Right lobe of liver (tissue), 4 donors: ENCODE results near the gene MCL1.

Experiments
- POLR2A ChIP-seq: fragments of 450-650 bp; IDR thresholded peaks from one replicate; pipeline ENCODE4 v1.6.1; 2017; ENCODE audit warnings: antibody characterized with exemption, mild to moderate bottlenecking
- TF ChIP-seq, protein P1 (sequence below), 4 donors: fragments of 200-600 bp in 3 of 4; fragments of 450-650 bp in 1 of 4; IDR thresholded peaks; one replicate each; pipeline versions ENCODE4 v1.5.1 to v1.8.0; 2016 to 2022; ENCODE audit warnings: antibody characterized with exemption in 4 of 4, mild to moderate bottlenecking in 2 of 4
- donor health status: DM: no; HTN: no; CAD: no.
- donor health status: DM: no; HTN: no; CAD: no.
- donor health status: DM: no; HTN: yes; CAD: no.

DNA sequence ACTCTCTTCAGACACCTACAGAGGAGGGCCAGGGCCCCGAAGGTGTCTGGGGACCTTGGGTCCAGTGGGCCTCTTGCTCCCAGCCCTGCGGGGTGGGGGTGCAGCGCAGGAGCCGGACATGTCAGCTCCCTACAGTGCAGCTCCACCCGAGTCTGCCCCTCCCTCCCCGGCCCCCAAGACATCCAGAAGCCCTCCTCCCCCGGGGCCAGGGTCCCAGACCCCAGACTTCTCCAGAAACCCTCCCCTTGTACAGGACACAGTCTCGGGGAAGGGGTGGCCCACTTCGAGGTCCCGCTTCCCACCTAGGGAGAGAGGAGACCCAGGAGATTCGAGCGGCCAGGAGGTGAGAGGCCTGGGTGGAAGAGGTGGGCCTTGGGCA is 26.5 kb downstream of the MCL1 start:
- no peak for TF ChIP-seq POLR2A
- TF ChIP-seq, protein P1, sequence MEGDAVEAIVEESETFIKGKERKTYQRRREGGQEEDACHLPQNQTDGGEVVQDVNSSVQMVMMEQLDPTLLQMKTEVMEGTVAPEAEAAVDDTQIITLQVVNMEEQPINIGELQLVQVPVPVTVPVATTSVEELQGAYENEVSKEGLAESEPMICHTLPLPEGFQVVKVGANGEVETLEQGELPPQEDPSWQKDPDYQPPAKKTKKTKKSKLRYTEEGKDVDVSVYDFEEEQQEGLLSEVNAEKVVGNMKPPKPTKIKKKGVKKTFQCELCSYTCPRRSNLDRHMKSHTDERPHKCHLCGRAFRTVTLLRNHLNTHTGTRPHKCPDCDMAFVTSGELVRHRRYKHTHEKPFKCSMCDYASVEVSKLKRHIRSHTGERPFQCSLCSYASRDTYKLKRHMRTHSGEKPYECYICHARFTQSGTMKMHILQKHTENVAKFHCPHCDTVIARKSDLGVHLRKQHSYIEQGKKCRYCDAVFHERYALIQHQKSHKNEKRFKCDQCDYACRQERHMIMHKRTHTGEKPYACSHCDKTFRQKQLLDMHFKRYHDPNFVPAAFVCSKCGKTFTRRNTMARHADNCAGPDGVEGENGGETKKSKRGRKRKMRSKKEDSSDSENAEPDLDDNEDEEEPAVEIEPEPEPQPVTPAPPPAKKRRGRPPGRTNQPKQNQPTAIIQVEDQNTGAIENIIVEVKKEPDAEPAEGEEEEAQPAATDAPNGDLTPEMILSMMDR (IDR thresholded peaks at IDR 0.05): no peak
